Activated CD8-positive, alpha-beta memory T cell treated with anti-CD3 and anti-CD28 coated beads for 36 hours (primary cell): ENCODE measurements around the gene HJV. TPM values are rescaled to one million over a fixed set of nuclear protein-coding genes. Genes with fewer than 3 reads are reported as not detected.

Source experiments
- CTCF ChIA-PET: fragments of 350-600 bp; sonication (Branson Sonifier 250); formaldehyde crosslinking; loops from one replicate; lab custom pipeline; 2021; ENCODE audit warnings: antibody characterized with exemption; lab: Charles Lee
- POLR2A ChIA-PET: fragments of 350-600 bp; sonication (Branson Sonifier 250); formaldehyde crosslinking; loops from one replicate; lab custom pipeline; 2021; ENCODE audit warnings: antibody characterized with exemption; lab: Charles Lee
- total RNA-seq, 2 experiments: library from RNA; stranded (reverse); gene quantifications; one replicate each; pipeline ENCODE4 v1.2.3, GENCODE V29; 2021

Gene HJV
- total RNA-seq, 2 experiments from 2014 or later, result not detected

GRCh38 chr1:145972580-145972979 is 49.0 kb downstream of the HJV start:
- CTCF ChIA-PET, result interaction anchor here (0.7 to 1.5 kb wide), 3 partner anchors 34 to 39 kb away, joined by 3 to 4 read pairs (median 3); no protein-coding TSS in a partner anchor
- POLR2A ChIA-PET, result no interaction called here

Other genes with a start within 250 kb of the HJV start
- gene RNF115, start 197.6 kb downstream of the HJV start, total RNA-seq, result 10 to 100 TPM; 16.3 to 16.4 TPM
- 10 to 100 TPM; 55.8 to 56.3 TPM for gene POLR3C, start 197.5 kb downstream of the HJV start, total RNA-seq
- 1 to 10 TPM; 2.6 to 2.9 TPM for gene NUDT17, start 176.1 kb downstream of the HJV start, total RNA-seq
- 10 to 100 TPM; 17.6 to 17.7 TPM for gene PIAS3, start 162.7 kb downstream of the HJV start, total RNA-seq
- gene ANKRD35, start 135.9 kb downstream of the HJV start, total RNA-seq, result 1 to 10 TPM in 1 of 2 experiments, under 1 TPM in 1; 0.82 to 1.2 TPM
- 1 to 10 TPM; 2.4 to 2.8 TPM for gene ITGA10, start 111.7 kb downstream of the HJV start, total RNA-seq
- 10 to 100 TPM; 33.6 to 34.0 TPM for gene PEX11B, start 103.0 kb downstream of the HJV start, total RNA-seq
- gene RBM8A, start 94.3 kb downstream of the HJV start, total RNA-seq, result 100 to 1,000 TPM; 375 to 376 TPM
- gene LIX1L, start 63.7 kb downstream of the HJV start, total RNA-seq, result 10 to 100 TPM; 38.1 to 39.3 TPM
- 10 to 100 TPM in 1 of 2 experiments, 1 to 10 TPM in 1; 10.0 to 13.2 TPM for gene ANKRD34A, start 57.2 kb downstream of the HJV start, total RNA-seq
- 10 to 100 TPM; 18.1 to 21.9 TPM for gene POLR3GL, start 57.0 kb downstream of the HJV start, total RNA-seq
- gene TXNIP, start 25.2 kb downstream of the HJV start, total RNA-seq, result 10 to 100 TPM; 62.1 to 62.8 TPM
- under 1 TPM; 0.80 to 0.82 TPM for gene NBPF10, start 123.1 kb upstream of the HJV start, total RNA-seq
- gene NOTCH2NLA, start 207.3 kb upstream of the HJV start, total RNA-seq, result 10 to 100 TPM; 15.0 to 18.4 TPM